Thymus (tissue), 11 donors: Measurements from ENCODE around the gene MYO7B. TPM values are rescaled to one million over a fixed set of nuclear protein-coding genes. Genes with fewer than 3 reads are reported as not detected.

Experiments
- DNase-seq, 9 donors: peaks; one replicate each; pipeline ENCODE4 v3.0.0-alpha.2; 2013; ENCODE audit warnings: low spot score in 9 of 9, low read depth in 6 of 9, missing footprints in 1 of 9
- H3K27ac ChIP-seq, 2 donors: one replicate each; pipeline ENCODE4 v1.5.1; 2013; ENCODE audit warnings: control low read depth in 1 of 2, low read depth in 1 of 2, low read length in 1 of 2, mild to moderate bottlenecking in 1 of 2, moderate library complexity in 1 of 2
- H3K27me3 ChIP-seq, 2 donors: one replicate each; pipeline ENCODE4 v1.5.1; 2013; ENCODE audit warnings: low read length in 1 of 2; ENCODE audit not compliant: control insufficient read depth in 2 of 2, insufficient read depth in 1 of 2
- H3K36me3 ChIP-seq, 2 donors: one replicate each; pipeline ENCODE4 v1.5.1; 2013; ENCODE audit warnings: low read length in 1 of 2, mild to moderate bottlenecking in 1 of 2, moderate library complexity in 1 of 2; ENCODE audit not compliant: control insufficient read depth in 2 of 2, insufficient read depth in 2 of 2
- H3K4me1 ChIP-seq, 2 donors: one replicate each; pipeline ENCODE4 v1.5.1; 2013; ENCODE audit warnings: low read length in 2 of 2; ENCODE audit not compliant: control insufficient read depth in 2 of 2, insufficient read depth in 2 of 2
- H3K4me3 ChIP-seq, 2 donors: one replicate each; pipeline ENCODE4 v1.5.1; 2013; ENCODE audit warnings: low read length in 2 of 2, control low read depth in 1 of 2, mild to moderate bottlenecking in 1 of 2
- H3K9me3 ChIP-seq, 2 donors: one replicate each; pipeline ENCODE4 v1.5.1; 2013; ENCODE audit warnings: low read length in 1 of 2, mild to moderate bottlenecking in 1 of 2; ENCODE audit not compliant: control insufficient read depth in 2 of 2, insufficient read depth in 1 of 2
- WGBS: extraction: QIAGEN DNeasy Blood & Tissue Kit; methylation state at CpG from one replicate; pipeline ENCODE4 v1.1.7; 2013; 5-methylcytosine and 5-hydroxymethylcytosine counted together
- polyA plus RNA-seq: library from polyadenylated mRNA; stranded (reverse); fragments of 200-250 nt; gene quantifications from one replicate; pipeline ENCODE4 v1.2.3, GENCODE V29; 2013
- total RNA-seq: library from RNA; stranded (reverse); fragments of 120-200 nt; gene quantifications from one replicate; pipeline ENCODE4 v1.2.4, GENCODE V29; 2013
- donor health status: healthy.

MYO7B gene
- total and polyA plus RNA-seq, 2 donors: 4.4 to 5.2 TPM

- no peak for DNase-seq
- no peaks in the 10 kb centered on the region for H3K9me3 ChIP-seq
- H3K4me1 ChIP-seq: peaks cover 0 to 12% of the 10 kb centered on the region in 2 donors
- no peak overlapping the region for H3K27ac ChIP-seq
- peaks cover 0 to 23% of the 10 kb centered on the region in 2 donors for H3K27me3 ChIP-seq
- no peaks in the 10 kb centered on the region for H3K36me3 ChIP-seq
- H3K4me3 ChIP-seq: no peak overlapping the region
Observed at GRCh38 chr2:127683056-127683455, 147.6 kb downstream of the MYO7B start.

DNA sequence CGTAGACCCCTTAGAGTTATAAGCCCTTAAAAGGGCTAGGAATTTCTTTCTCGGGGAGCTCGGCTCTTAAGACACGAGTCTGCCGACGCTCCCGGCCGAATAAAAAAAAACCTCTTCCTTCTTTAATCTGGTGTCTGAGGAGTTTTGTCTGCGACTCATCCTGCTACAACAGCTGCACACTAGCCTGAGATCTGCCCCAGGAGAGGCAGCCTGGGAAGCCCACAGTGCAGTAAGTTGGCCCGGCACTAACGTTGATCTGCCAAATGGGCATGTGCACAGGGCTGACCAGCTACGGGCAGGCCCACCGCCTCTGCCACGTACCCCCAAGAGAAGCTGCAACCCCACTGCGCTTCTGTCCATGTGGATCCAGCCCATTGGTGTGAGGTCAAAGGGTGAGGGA lies 148.3 kb downstream of the MYO7B start:
- no peak for DNase-seq
- Histone ChIP-seq H3K27ac (no peak overlapping the region), H3K4me3 (no peak overlapping the region), H3K4me1 (peaks cover 0 to 12% of the 10 kb centered on the region in 2 donors), H3K36me3 (no peaks in the 10 kb centered on the region), H3K9me3 (peaks cover 0 to under 1% of the 10 kb centered on the region in 2 donors), H3K27me3 (peaks cover 0 to 16% of the 10 kb centered on the region in 2 donors)
- WGBS: 98% methylated on average over 15 of the region's 15 CpGs

- no peaks in the 10 kb centered on the region for H3K36me3 ChIP-seq
- peaks cover 0 to 8% of the 10 kb centered on the region in 2 donors for H3K27me3 ChIP-seq
- peaks cover 0 to 15% of the 10 kb centered on the region in 2 donors for H3K9me3 ChIP-seq
- H3K4me3 ChIP-seq: no peak overlapping the region
- no peak for DNase-seq
- WGBS: 93% methylated on average over 8 of the region's 8 CpGs
- peaks cover 0 to 6% of the 10 kb centered on the region in 2 donors for H3K4me1 ChIP-seq
- H3K27ac ChIP-seq: no peak overlapping the region
Observed at GRCh38 chr2:127685410-127686080, 150.1 kb downstream of the MYO7B start.

Other genes starting within 250 kb of the MYO7B start
- 31.2 TPM for gene ERCC3, start 241.5 kb upstream of the MYO7B start, total RNA-seq
- gene ERCC3, start 241.5 kb upstream of the MYO7B start, polyA plus RNA-seq: 36.9 TPM
- gene MAP3K2, start 147.7 kb upstream of the MYO7B start, total RNA-seq: 31.3 TPM
- 16.5 TPM for gene MAP3K2, start 147.7 kb upstream of the MYO7B start, polyA plus RNA-seq
- 0.71 TPM for gene PROC, start 117.3 kb upstream of the MYO7B start, total RNA-seq
- gene PROC, start 117.3 kb upstream of the MYO7B start, polyA plus RNA-seq: 2.5 TPM
- gene IWS1, start 9.2 kb upstream of the MYO7B start, total RNA-seq: 47.6 TPM
- gene IWS1, start 9.2 kb upstream of the MYO7B start, polyA plus RNA-seq: 33.5 TPM
- under 0.01 TPM for gene GPR17, start 110.5 kb downstream of the MYO7B start, total RNA-seq
- gene GPR17, start 110.5 kb downstream of the MYO7B start, polyA plus RNA-seq: 0.07 TPM
- gene LIMS2, start 139.8 kb downstream of the MYO7B start, total RNA-seq: 8.7 TPM
- gene LIMS2, start 139.8 kb downstream of the MYO7B start, polyA plus RNA-seq: 45.1 TPM
- gene SFT2D3, start 165.8 kb downstream of the MYO7B start, total RNA-seq: 7.3 TPM
- 8.8 TPM for gene SFT2D3, start 165.8 kb downstream of the MYO7B start, polyA plus RNA-seq